HG02973 (cell line): ENCODE results near the gene PDE6D.

ENCODE experiments used
- ATAC-seq: cut with Tn5 transposase; IDR thresholded peaks from one replicate; pipeline ENCODE4 v1.9.1; 2021; ENCODE audit warnings: moderate library complexity; ENCODE audit not compliant: unreplicated experiment

Gene PDE6D

GRCh38 chr2:231708773-231709635, 72.1 kb downstream of the PDE6D start:
- ATAC-seq, result no peak

GRCh38 chr2:231707927-231708772, 72.9 kb downstream of the PDE6D start, which contains the start of gene PTMA:
PTMA (plus strand) TSS chr2:231708525; CDS start chr2:231708707, 182 bp downstream.
- ATAC-seq, result peak; percentile 55

- ATAC-seq, result no peak
Measured at GRCh38 chr2:231707625-231707926, 73.5 kb downstream of the PDE6D start.

GRCh38 chr2:231706731-231707624, 74.1 kb downstream of the PDE6D start:
- peak; percentile 37 for ATAC-seq

GRCh38 chr2:231704017-231704416, 77.1 kb downstream of the PDE6D start:
- ATAC-seq, result no peak

GRCh38 chr2:231701456-231702373, 79.4 kb downstream of the PDE6D start:
- no peak for ATAC-seq

- no peak for ATAC-seq
Measured at GRCh38 chr2:231699006-231699405, 82.1 kb downstream of the PDE6D start.

- no peak for ATAC-seq
Measured at GRCh38 chr2:231696004-231696367, 85.1 kb downstream of the PDE6D start.

- ATAC-seq, result no peak
Measured at GRCh38 chr2:231693956-231694355, 87.1 kb downstream of the PDE6D start.

GRCh38 chr2:231692847-231693246, 88.2 kb downstream of the PDE6D start:
- ATAC-seq, result no peak

GRCh38 chr2:231691251-231691772, 89.8 kb downstream of the PDE6D start:
- ATAC-seq, result no peak

GRCh38 chr2:231689124-231689893, 91.8 kb downstream of the PDE6D start:
- no peak for ATAC-seq

- no peak for ATAC-seq
Measured at GRCh38 chr2:231688719-231689118, 92.4 kb downstream of the PDE6D start.

GRCh38 chr2:231687961-231688360, 93.1 kb downstream of the PDE6D start:
- no peak for ATAC-seq

GRCh38 chr2:231687133-231687852, 93.8 kb downstream of the PDE6D start:
- ATAC-seq, result no peak

- ATAC-seq, result no peak
Measured at GRCh38 chr2:231686192-231687100, 94.6 kb downstream of the PDE6D start.
